ENCODE data around the gene FAM228A.

FAM228A gene

DNA sequence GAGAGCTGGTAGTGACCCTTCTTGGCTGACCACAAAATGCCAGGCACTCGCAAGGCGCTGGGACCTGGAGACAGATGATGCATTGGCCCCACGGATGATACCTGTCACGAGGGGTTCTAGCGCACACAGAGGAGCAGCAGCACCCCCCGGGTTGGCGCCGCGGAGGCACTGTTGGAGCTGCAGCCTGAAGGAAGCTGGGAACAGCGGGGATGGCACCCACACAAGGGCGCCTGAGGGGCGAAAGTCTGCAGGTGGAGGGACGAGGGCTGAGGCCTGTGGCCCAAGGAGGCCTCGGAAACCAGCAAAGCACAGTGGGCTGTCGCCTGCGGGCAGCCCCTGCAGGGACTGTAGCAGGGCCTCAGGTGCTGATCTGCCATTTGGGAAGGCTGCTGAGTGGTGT lies 33.6 kb downstream of the FAM228A start:
- TF ChIP-seq, protein P1, sequence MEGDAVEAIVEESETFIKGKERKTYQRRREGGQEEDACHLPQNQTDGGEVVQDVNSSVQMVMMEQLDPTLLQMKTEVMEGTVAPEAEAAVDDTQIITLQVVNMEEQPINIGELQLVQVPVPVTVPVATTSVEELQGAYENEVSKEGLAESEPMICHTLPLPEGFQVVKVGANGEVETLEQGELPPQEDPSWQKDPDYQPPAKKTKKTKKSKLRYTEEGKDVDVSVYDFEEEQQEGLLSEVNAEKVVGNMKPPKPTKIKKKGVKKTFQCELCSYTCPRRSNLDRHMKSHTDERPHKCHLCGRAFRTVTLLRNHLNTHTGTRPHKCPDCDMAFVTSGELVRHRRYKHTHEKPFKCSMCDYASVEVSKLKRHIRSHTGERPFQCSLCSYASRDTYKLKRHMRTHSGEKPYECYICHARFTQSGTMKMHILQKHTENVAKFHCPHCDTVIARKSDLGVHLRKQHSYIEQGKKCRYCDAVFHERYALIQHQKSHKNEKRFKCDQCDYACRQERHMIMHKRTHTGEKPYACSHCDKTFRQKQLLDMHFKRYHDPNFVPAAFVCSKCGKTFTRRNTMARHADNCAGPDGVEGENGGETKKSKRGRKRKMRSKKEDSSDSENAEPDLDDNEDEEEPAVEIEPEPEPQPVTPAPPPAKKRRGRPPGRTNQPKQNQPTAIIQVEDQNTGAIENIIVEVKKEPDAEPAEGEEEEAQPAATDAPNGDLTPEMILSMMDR (IDR thresholded peaks at IDR 0.05; ENCODE audit: insufficient read depth, low read depth, low read length, missing control alignments), result no peak
- H3K4me3 ChIP-seq (ENCODE audit: low read depth, low read length), result no peak overlapping the region
- DNase-seq (ENCODE audit: low read depth), result no peak

DNA sequence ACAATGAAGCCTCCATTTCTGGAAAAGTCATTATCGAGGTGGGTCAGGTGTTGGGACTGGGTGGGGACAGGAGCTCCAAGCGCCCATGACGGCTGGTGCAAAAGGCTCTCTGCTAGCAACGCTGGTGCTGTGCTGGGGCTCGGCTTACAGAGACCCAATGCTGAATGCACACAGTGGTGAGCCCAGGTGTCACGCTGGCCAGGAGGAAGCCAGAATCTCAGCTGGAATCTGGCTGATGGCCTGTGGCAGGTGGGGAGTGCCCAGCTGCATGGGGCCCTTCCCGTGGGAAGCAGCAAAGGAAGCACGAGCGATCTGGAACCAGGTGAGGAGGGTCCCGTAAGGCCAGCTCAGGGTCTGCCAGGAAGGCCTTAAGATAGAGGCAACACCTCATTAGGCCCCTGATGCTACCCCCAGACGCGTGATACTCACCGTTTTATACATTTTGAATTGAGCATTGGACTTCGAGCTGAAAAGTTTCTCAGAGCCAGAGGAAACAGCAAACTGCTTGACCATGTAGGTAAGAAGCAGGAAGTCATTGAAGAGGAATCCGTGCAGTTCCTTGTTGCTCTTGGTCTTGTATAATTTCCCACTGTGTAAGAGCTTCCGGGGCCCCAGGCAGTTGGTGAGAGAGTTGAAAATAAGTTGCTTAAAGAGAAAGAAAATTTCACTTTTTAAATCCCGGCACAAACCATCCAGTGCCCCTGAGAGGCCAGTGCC lies 34.7 kb downstream of the FAM228A start:
- no peak for DNase-seq (ENCODE audit: low read depth)

DNA sequence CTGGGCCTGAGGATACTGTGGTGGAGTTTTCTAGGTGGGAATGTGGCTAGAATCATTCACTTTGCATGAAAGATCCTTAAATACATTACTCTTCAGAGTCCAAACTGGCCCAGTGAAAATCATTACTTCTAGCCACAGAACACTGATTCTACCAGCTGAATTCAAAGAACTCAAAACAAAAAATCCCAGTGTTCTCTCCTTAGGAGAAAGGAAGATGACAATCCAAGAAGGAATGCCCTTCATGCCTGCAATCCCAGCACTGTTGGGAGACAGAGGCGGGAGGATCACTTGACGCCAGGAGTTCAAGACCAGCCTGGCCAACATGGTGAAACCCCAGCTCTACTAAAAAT lies 35.2 kb downstream of the FAM228A start:
- TF ChIP-seq, protein P1 (IDR thresholded peaks at IDR 0.05; ENCODE audit: insufficient read depth, low read depth, low read length, missing control alignments), result no peak
- H3K4me3 ChIP-seq (ENCODE audit: low read depth, low read length), result no peak overlapping the region
- DNase-seq (ENCODE audit: low read depth), result no peak

More for the DNA sequence above, 34.7 kb downstream of the FAM228A start:
- TF ChIP-seq, protein P1 (IDR thresholded peaks at IDR 0.05; ENCODE audit: insufficient read depth, low read depth, low read length, missing control alignments), result no peak
- no peak overlapping the region for H3K4me3 ChIP-seq (ENCODE audit: low read depth, low read length)

DNA sequence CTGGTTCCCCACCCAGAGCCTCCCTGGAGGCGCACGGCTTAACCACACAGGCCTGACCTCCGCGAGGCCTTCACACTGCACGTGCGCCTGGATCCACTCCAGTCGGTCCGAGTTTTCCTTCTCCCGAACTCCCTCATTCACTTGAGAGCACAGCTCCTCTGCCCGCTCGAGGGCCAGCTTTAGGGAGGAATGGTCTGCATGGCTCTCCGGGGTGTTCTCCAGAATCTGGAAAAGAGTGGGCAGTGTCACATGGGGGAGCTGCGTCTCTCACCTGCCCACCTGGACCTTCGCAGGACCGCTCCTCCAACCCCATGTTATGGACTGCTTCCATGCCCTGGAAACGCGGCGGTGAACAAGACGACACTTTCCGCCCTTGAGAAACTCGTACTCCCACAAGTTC lies 35.9 kb downstream of the FAM228A start:
- DNase-seq (ENCODE audit: low read depth), result no peak
- no peak overlapping the region for H3K4me3 ChIP-seq (ENCODE audit: low read depth, low read length)
- TF ChIP-seq, protein P1 (IDR thresholded peaks at IDR 0.05; ENCODE audit: insufficient read depth, low read depth, low read length, missing control alignments), result no peak

DNA sequence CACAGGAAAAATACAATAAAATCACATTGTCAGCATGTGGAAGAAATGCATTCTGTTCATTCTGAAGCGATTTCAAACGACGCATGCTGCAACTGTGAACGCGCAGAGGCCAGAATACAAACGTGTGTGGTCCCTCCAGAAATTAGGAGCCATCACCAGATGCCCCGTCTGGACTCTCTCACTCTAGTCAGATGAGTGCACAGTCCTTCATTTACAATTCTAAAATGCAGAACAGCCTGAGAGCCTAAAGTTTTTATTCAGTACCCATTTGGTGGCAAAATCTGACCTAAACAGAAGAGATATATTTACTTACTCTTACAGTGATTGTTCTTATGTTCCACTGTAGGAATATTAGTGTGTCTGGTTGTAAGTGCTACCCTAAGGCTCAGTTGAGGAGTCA lies 36.6 kb downstream of the FAM228A start:
- TF ChIP-seq, protein P1 (IDR thresholded peaks at IDR 0.05; ENCODE audit: insufficient read depth, low read depth, low read length, missing control alignments), result no peak
- H3K4me3 ChIP-seq (ENCODE audit: low read depth, low read length), result no peak overlapping the region
- no peak for DNase-seq (ENCODE audit: low read depth)

DNA sequence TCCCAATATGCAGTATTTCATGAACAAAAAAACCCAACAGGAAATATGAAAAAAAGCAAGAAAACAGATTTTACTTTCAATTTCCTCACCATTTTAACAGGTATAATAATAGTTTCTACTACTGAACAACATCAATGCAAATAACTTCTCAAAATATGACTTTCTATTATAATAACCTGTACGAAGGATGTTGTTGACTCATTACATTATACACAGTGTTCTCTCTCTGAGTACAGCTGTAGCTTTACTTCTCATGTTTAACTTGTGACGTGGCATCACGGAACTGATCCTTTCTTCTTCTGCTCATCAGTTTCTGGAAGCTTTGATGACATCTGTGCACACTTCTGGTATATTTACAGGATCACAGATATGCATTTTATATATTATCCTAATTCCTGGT lies 40.0 kb downstream of the FAM228A start:
- TF ChIP-seq, protein P1 (IDR thresholded peaks at IDR 0.05; ENCODE audit: insufficient read depth, low read depth, low read length, missing control alignments), result no peak
- no peak overlapping the region for H3K4me3 ChIP-seq (ENCODE audit: low read depth, low read length)
- DNase-seq (ENCODE audit: low read depth), result peak; percentile 80
